HG03039 (cell line): Measurements from ENCODE around the gene GANAB.
A peak's percentile ranks its signal among the peaks of the same experiment; 100 is the strongest.
"Not testable (repeated sequence)": the region's sequence is repeated elsewhere in the genome, so short reads cannot be mapped to it uniquely, and the experiment has no call there.

Experiments
- ATAC-seq: cut with Tn5 transposase; IDR thresholded peaks from one replicate; pipeline ENCODE4 v1.9.1; 2021; ENCODE audit warnings: mild to moderate bottlenecking, moderate library complexity; ENCODE audit not compliant: unreplicated experiment

Gene GANAB

GRCh38 chr11:62622476-62623089 lies 23.8 kb downstream of the GANAB start:
- ATAC-seq = no peak

- peak; percentile 88 for ATAC-seq
Observed at GRCh38 chr11:62621567-62622470, 24.6 kb downstream of the GANAB start, which contains the start of gene B3GAT3. TSS of gene B3GAT3 (minus strand) at chr11:62621986. CDS start at chr11:62621947, 39 bp downstream.

- ATAC-seq = no peak
Observed at GRCh38 chr11:62621027-62621566, 25.3 kb downstream of the GANAB start.

- not testable (repeated sequence) for ATAC-seq
Observed at GRCh38 chr11:62616957-62617356, 29.5 kb downstream of the GANAB start.

- ATAC-seq = no peak
Observed at GRCh38 chr11:62615521-62615920, 30.9 kb downstream of the GANAB start.

GRCh38 chr11:62614275-62614674 lies 32.1 kb downstream of the GANAB start:
- no peak for ATAC-seq

- ATAC-seq = no peak
Observed at GRCh38 chr11:62613291-62613778, 33.1 kb downstream of the GANAB start.

GRCh38 chr11:62612366-62613290 lies 33.8 kb downstream of the GANAB start, which contains the start of the genes EML3 and ROM1:
TSS of gene EML3 (minus strand) at chr11:62612775. CDS start at chr11:62612457, 318 bp downstream.
TSS of gene ROM1 (plus strand) at chr11:62613257. CDS start at chr11:62613282, 25 bp downstream.
- peak; percentile 56 for ATAC-seq

GRCh38 chr11:62611705-62612365 lies 34.6 kb downstream of the GANAB start:
- no peak for ATAC-seq

GRCh38 chr11:62610814-62611704 lies 35.4 kb downstream of the GANAB start:
- ATAC-seq = no peak

- no peak for ATAC-seq
Observed at GRCh38 chr11:62610403-62610802, 36.0 kb downstream of the GANAB start.

- ATAC-seq = no peak
Observed at GRCh38 chr11:62608776-62609175, 37.6 kb downstream of the GANAB start.

GRCh38 chr11:62607714-62608113 lies 38.7 kb downstream of the GANAB start:
- ATAC-seq = no peak

GRCh38 chr11:62605902-62606301 lies 40.5 kb downstream of the GANAB start:
- no peak for ATAC-seq

- ATAC-seq = no peak
Observed at GRCh38 chr11:62605467-62605866, 40.9 kb downstream of the GANAB start.

GRCh38 chr11:62604460-62605120 lies 41.8 kb downstream of the GANAB start:
- ATAC-seq = no peak

GRCh38 chr11:62603776-62604299 lies 42.6 kb downstream of the GANAB start:
- no peak for ATAC-seq

GRCh38 chr11:62603072-62603408 lies 43.4 kb downstream of the GANAB start:
- ATAC-seq = no peak
